Stimulated activated CD4-positive, alpha-beta T cell treated with anti-CD3 and anti-CD28 coated beads, Interleukin-2, amount 100 ng/mL, for 4 hours (primary cell): ENCODE measurements around the gene MED16.
"Not testable (repeated sequence)": the region's sequence is repeated elsewhere in the genome, so short reads cannot be mapped to it uniquely, and the experiment has no call there.

Source experiments
- DNase-seq: peaks from one replicate; pipeline ENCODE4 v3.0.0-alpha.2; 2020; ENCODE audit warnings: low read depth

Gene MED16

DNA sequence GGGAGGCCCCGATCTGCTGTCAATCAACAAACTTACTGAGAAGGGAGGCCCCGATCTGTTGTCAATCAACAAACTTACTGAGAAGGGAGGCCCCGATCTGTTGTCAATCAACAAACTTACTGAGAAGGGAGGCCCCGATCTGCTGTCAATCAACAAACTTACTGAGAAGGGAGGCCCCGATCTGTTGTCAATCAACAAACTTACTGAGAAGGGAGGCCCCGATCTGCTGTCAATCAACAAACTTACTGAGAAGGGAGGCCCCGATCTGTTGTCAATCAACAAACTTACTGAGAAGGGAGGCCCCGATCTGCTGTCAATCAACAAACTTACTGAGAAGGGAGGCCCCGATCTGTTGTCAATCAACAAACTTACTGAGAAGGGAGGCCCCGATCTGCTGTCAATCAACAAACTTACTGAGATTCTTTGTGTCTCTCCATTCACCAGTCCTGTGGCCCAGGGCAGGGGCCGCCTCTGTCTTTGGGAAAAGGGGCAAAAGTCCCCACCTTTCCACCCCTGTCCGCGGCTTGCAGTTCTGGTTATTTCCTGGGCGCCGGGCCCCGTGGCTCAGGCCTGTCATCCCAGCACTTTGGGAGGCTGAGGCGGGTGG lies 39.3 kb downstream of the MED16 start:
- not testable (repeated sequence) for DNase-seq

DNA sequence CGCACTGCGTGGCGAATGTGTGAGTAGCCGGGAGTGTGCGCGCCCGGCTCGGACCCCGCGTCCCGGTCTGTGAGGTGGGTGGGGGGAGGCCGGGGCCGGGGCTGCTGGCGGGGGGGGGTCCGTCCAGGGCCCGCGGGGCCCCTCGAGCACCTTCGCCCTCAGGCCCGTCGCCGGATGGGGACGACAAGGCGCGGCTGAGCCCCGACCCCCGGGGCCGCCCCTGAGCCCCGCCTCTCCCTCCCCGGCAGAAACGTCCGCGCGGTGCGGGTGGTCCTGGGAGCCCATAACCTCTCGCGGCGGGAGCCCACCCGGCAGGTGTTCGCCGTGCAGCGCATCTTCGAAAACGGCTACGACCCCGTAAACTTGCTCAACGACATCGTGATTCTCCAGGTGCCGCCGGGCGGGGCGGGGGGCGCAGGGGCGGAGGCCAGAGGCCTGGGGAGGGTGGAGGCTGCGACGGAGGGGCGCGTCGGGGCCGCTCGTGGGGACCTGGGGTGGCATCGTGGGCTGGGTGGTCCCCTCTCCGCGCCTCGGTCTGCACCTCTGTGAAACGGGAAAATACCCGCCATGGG lies 39.9 kb downstream of the MED16 start:
- DNase-seq: no peak

DNA sequence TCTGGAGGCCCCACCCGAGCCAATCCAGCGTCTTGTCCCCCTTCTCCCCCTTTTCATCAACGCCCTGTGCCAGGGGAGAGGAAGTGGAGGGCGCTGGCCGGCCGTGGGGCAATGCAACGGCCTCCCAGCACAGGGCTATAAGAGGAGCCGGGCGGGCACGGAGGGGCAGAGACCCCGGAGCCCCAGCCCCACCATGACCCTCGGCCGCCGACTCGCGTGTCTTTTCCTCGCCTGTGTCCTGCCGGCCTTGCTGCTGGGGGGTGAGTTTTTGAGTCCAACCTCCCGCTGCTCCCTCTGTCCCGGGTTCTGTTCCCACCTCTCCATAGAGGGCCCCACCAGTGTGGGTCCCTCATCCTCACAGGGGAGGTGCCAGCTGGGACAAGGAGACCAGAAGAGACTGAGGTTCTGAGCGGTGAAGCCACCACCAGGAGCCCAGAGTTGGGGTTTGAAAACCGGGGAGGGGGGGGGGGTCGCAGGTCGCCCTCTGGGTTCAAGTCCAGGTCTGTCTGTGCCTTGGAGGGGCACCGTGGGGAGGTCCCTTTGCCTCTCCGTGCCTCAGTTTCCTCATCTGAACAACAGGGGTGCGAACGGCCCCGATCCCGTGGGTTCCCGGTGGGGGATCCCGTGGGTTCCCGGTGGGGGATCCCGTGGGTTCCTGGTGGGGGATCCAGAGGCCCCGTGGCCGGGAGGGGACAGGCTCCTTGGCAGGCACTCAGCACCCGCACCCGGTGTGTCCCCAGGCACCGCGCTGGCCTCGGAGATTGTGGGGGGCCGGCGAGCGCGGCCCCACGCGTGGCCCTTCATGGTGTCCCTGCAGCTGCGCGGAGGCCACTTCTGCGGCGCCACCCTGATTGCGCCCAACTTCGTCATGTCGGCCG lies 40.6 kb downstream of the MED16 start, which contains the start of gene ELANE:
Gene ELANE, plus strand, starts transcription at position 168 of the 878 bp plus-strand sequence. Its CDS starts 26 bp downstream, at position 194.
- DNase-seq: no peak

DNA sequence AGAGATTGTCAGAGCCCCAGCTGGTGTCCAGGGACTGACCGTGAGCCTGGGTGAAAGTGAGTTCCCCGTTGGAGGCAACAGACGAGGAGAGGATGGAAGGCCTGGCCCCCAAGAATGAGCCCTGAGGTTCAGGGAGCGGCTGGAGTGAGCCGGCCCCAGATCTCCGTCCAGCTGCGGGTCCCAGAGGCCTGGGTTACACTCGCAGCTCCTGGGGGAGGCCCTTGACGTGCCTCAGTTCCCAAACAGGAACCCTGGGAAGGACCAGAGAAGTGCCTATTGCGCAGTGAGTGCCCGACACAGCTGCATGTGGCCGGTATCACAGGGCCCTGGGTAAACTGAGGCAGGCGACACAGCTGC lies 42.0 kb downstream of the MED16 start:
- DNase-seq: no peak

DNA sequence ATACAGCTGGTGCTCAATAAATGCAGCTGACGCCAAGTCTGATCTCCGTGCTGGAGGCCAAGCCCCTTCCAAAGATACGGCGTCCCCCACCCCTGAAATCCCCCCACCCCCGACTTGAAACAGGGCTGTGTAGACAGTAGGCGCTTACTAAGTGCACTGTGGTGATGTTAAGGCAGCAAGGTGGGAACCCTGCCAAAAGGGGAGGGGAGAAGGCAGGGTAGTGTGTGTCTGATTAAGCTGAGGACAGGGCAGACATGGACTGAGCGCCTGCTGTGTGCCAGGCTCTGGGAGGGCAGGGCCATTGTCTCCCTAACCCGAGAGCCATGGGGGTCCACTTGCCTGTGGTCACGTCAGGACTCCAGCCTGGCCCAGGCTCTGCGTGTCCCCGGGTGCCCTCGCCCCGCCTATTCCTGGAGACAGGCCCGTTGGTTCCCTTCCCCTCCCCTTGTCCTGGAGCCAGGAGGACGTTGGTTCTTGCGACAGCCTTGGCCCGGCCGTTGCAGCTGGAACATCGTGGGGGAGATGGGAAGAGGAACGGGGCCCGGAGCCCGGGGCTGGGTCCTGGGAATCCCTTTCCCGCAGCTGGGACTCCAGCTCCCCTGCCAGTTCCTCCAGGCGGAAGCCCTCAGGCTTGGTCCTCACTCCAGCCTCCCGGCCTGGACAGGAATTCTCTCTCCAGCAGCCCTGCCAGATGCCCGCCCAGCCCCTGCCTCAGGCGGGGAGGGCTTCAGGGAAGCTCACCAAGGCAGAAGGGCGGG lies 42.6 kb downstream of the MED16 start:
- DNase-seq: no peak

DNA sequence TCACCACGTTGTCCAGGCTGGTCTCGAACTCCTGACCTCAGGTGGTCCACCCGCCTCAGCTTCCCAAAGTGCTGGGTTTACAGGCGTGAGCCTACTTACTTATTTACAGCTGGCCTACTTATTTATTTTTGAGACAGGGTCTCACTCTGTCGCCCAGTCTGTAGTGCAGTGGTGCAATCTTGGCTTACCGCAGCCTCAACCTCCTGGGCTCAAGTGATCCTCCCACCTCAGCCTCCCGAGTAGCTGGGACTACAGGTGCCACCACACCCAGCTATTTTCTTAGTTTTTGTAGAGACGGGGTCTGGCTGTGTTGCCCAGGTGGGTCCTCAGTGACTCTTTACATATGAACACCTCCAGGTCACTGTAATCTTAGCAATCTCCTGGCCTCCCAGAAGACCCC lies 43.8 kb downstream of the MED16 start:
- DNase-seq: not testable (repeated sequence)

DNA sequence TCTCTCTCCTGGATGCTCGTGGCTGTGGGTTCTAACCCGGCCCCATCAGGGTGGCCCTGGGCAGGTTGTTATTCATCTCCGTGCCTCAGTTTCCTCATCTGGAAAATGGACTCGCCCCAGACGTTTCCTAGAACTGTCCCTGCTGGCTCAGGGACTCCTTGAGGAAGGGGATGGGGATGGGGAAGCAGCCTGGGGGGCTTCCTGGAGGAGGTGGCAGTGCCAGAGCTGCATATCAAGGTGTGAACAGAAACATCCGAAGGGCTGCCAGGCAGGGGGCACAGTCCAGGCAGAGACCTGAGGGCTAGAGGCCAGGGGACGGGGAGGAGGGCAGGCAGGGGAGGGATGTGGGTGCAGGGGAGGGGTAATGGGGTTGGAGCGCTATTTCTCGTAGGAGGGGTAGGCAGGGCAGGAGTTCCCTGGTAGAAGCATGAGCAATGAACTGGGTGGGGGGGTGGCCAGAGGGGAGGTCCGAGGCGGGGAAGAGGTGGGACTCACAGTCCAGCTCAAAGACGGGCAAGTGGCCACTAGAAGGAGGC lies 44.5 kb downstream of the MED16 start:
- no peak for DNase-seq

DNA sequence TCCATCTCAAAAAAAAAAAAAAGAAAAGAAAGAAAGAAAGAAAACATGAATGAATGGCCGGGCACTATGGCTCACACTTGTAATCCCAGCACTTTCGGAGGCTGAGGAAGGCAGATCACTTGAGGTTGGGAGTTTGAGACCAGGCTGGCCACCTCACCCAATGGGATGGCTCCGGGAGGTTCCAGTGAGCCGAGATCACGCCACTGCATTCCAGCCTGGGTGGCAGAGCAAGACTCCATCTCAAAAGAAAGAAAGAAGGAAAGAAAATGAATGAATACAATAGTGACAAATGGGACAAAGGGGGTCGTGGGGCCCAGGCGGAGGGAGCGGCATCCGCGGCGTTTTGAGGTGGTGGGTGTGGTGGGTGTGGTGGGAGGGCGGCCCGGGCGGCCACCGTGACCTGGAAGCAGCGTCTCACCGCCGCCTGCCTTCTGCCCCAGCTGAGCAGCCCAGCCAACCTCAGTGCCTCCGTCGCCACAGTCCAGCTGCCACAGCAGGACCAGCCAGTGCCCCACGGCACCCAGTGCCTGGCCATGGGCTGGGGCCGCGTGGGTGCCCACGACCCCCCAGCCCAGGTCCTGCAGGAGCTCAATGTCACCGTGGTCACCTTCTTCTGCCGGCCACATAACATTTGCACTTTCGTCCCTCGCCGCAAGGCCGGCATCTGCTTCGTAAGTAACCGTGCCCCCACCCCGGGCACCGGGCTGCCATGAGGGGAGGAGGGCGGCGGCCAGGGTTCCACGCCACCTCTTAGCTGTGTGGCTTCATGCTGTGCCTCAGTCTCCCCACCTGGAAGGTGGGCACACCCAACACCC lies 47.1 kb downstream of the MED16 start:
- no peak for DNase-seq

DNA sequence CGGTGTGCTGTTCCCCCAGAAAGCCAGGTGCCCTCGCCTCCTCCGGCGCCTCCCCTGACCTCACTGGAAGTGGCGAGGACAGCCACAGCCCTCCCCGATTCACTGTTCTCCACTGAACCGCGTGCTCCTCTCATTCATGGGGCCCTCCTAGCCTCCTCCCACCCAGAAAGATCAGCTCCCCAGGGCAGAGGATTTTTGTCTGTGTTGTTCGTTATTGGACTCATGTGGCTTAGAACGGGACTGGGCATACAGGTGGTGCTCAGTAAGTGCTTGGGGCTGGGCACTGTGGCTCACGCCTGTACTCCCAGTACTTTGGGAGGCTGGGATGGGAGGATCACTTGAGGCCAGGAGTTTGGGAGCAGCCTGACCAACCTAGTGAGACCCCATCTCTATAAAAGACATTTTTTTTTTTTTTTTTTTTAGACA lies 48.4 kb downstream of the MED16 start:
- no peak for DNase-seq

DNA sequence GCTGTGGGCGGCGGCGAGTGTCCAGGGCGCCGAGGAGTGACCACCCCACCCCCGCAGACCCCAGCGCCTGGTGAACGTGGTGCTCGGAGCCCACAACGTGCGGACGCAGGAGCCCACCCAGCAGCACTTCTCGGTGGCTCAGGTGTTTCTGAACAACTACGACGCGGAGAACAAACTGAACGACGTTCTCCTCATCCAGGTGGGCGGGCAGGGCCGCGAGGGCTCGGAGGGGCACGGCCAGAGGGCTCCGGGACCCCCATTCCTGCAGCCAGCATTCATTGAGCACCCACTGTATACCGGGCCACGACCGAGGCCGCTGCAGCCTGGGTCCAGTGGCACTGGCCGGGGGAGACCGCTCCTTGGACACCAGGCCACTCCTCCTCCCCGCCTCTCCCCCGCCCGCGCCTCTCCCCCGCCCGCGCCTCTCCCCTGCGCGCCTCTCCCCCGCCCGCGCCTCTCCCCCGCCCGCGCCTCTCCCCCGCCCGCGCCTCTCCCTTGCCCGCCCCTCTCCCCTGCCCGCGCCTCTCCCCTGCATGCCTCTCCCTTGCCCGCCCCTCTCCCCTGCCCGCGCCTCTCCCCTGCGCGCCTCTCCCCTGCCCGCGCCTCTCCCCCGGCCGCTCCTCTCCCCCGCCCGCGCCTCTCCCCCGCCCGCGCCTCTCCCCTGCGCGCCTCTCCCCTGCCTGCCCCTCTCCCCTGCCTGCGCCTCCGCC lies 49.0 kb downstream of the MED16 start:
- DNase-seq: no peak

DNA sequence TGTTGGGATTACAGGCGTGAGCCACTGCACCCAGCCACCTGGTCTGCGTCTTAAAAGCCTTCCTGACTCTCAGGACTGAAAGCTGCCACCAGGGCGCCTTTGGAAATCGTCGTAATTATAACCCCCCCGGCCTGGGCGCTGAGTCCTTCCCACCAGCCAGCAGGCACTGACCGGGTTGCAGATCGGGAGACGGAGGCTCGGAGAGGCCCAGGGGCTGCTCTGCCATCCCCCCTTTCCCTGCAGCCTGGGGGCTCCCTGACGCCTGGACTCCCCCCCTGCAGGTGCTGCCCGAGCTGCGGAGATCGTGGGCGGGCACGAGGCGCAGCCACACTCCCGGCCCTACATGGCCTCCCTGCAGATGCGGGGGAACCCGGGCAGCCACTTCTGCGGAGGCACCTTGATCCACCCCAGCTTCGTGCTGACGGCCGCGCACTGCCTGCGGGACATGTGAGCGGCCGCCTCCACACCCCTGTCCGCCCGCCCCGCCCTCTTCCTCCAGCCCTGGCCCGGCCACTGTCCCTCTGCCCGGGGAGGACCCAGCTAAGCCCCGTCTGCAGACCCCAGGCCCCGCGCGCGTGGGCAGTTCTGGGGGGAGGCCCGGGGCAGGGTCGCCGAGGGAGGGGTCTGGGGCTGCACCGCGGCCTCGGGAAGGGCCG lies 49.7 kb downstream of the MED16 start:
- no peak for DNase-seq

DNA sequence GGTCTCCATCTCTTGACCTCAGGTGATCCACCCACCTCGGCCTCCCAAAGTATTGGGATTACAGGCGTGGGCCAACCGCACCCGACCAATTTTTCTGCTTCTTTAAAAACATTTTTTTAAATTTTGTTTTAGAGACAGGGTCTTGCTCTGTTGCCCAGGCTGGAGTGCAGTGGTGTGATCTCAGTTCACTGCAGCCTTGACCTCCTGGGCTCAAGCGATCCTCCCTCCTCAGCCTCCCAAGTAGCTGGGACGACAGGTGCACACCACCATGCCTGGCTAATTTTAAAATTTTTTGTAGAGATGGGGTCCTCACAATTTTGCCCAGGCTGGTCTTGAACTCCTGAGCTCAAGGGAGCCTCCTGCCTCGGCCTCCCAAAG lies 50.2 kb downstream of the MED16 start:
- DNase-seq: not testable (repeated sequence)

DNA sequence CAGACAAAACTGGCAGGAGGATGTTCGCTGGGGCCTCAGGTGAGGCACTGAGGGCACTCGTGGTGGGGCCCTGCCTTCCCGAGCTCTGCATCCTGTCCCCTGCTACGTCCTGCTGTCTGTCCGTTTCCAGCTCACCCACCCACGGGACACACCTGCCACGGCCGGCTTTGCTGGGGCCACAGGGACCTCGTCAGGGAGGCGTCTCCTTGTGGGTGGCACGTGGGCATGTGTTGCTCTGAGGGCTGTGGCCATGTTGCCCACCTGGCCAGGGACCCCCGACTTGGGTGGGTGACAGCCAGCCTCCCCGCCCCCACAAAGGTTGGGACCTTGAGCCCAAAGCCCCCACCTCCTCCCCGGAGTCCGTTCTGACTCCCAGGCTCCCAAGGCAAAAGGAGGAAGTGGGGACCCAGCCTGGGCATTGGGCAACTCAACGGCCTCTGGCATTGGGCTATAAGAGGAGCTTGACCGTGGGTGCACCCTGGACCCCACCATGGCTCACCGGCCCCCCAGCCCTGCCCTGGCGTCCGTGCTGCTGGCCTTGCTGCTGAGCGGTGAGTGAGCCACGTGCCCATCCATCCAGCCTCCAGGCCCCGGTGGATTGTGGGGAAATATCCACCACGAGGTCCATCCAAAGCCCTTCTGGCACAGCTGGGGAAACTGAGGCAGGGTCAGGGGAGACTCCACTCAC lies 52.3 kb downstream of the MED16 start, which contains the start of gene PRTN3:
Gene PRTN3, plus strand, starts transcription at position 481 of the 688 bp plus-strand sequence. Its CDS starts 10 bp downstream, at position 491.
- no peak for DNase-seq

DNA sequence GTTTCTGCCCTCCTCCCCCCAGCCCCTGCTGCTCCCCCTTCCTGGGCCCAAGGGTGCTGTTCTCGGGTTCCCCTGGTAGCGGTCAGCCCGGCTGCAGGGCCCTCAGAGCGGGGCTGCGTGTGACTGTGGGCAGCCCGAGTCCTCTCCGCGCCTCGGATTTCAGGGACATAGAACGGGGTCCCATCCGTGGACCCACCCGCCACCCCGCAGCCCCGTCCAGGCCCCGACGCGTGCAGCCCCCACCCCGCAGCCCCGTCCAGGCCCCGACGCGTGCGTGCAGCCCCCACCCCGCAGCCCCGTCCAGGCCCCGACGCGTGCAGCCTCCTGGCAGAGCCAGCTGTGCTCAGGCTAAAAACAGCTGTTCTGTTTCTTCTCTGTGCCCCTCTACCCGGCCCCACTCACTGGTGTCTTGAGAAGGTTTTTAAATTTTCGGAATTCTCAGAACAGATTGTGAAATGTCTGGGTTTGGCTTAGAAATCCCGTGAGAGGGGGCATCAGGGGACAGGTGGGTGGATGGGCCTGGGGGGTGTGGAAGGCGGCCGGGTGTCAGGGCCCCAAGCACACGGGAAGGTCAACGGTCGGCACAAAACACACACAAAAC lies 57.7 kb downstream of the MED16 start:
- no peak for DNase-seq

DNA sequence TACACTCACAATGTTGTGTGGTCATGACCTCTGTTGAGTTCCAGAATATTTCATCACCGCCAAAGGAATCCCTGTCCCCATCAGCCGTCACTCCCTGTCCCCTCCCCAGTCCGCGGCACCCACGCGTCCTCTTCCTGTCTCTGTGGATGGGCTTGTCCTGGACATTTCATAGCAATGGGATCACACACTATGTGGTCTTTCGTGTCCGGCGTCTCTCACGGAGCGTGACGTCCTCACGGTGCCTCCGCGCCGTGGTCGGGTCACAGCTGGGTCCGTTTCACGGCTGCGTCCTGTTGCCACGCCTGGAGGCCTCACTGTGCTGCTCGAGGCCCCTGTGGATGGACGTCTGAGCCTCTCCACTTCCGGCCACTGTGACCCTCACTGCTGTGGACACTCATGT lies 58.8 kb downstream of the MED16 start:
- DNase-seq: no peak

DNA sequence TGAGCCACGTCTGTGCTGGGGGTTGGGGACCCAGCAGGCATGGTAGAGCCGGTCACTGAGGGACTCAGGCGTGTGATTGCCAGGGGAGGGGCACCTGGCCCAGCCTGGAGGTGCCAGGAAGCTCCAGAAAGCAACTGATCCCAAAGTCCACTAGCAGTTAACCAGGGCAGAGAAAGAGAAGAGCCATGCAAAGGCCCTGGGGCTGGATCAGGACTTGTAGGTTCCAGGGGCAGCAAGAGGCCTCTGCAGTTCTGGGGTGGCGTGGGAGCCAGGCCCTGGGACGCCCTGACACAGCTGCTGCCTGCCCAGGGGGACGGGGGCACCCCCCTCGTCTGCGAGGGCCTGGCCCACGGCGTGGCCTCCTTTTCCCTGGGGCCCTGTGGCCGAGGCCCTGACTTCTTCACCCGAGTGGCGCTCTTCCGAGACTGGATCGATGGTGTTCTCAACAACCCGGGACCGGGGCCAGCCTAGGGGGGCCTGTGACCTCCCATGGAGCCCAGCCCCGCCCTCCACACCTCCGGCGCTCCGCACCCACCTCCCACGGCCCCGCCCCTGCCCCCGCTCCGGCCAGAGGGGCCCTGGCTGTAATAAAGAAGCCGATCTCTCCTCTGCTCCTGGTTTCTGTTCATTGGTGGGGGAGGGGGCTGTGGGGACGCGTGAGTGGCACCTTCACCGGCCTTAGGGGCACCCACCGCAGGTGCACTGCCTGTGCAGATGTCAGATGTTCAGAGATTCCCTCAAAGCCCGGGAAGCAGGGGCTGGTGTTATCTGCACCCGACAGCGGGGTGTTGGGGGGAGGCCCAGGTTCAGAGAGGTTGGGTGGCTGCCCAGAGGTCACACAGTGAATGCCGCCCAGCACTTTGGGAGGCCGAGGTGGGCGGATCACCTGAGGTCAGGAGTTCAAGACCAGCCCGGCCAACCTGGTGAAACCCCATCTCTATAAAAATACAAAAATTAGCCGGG lies 61.3 kb downstream of the MED16 start:
- no peak for DNase-seq

DNA sequence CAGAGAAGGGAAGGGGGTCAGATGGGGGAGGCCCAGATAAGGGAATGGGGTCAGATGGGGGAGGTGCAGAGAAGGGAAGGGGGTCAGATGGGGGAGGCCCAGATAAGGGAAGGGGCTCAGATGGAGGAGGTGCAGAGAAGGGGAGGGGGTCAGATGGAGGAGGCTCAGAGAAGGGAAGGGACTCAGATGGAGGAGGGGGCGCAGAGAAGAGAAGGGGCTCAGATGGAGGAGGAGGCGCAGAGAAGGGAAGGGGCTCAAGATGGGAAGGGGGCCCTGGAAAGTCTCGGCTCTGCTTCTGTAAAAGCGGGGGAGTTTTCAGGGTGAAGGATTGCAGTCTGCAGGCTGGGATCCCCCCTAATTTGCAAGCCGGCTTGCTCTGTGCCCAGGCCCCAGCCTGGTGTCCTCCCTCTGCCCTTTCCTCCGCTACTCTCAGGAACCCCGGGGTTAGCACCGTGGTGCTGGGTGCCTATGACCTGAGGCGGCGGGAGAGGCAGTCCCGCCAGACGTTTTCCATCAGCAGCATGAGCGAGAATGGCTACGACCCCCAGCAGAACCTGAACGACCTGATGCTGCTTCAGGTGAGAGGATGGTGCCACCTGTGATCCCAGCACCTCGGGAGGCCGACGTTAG lies 63.7 kb downstream of the MED16 start:
- no peak for DNase-seq
